Renal cortical epithelial cell (primary cell): ENCODE results near the gene ZNF735. TPM values are rescaled to one million over a fixed set of nuclear protein-coding genes. Genes with fewer than 3 reads are reported as not detected.
"Not testable (repeated sequence)": the region's sequence is repeated elsewhere in the genome, so short reads cannot be mapped to it uniquely, and the experiment has no call there.

Source experiments
- DNase-seq: peaks from one replicate; pipeline ENCODE4 v3.0.0-alpha.2; 2011; ENCODE audit warnings: low read depth
- total RNA-seq: library from RNA; depleted of rRNA; stranded (reverse); fragments of >200 nt; gene quantifications from 2 replicates; pipeline ENCODE4 v1.2.3, GENCODE V29; 2014

Gene ZNF735
- total RNA-seq = not detected in 2 replicates

GRCh38 chr7:64206903-64207302 lies at the start of gene ZNF735:
Gene ZNF735, plus strand, starts transcription at chr7:64207203. Its CDS starts 0 bp downstream, at chr7:64207203.
- no peak for DNase-seq

GRCh38 chr7:64170974-64171373 lies 36.0 kb upstream of the ZNF735 start:
- not testable (repeated sequence) for DNase-seq

GRCh38 chr7:64174328-64174727 lies 32.7 kb upstream of the ZNF735 start:
- DNase-seq = no peak

- DNase-seq = no peak
Observed at GRCh38 chr7:64174941-64175340, 32.1 kb upstream of the ZNF735 start.

- no peak for DNase-seq
Observed at GRCh38 chr7:64180989-64181388, 26.0 kb upstream of the ZNF735 start.

- DNase-seq = no peak
Observed at GRCh38 chr7:64181586-64181985, 25.4 kb upstream of the ZNF735 start.

- DNase-seq = no peak
Observed at GRCh38 chr7:64182036-64182790, 24.8 kb upstream of the ZNF735 start.

- DNase-seq = no peak
Observed at GRCh38 chr7:64183126-64183742, 23.8 kb upstream of the ZNF735 start.

GRCh38 chr7:64183827-64184372 lies 23.1 kb upstream of the ZNF735 start:
- no peak for DNase-seq

GRCh38 chr7:64184376-64184775 lies 22.6 kb upstream of the ZNF735 start:
- no peak for DNase-seq

GRCh38 chr7:64187408-64187807 lies 19.6 kb upstream of the ZNF735 start:
- DNase-seq = no peak

- DNase-seq = no peak
Observed at GRCh38 chr7:64192148-64192704, 14.8 kb upstream of the ZNF735 start.

- DNase-seq = no peak
Observed at GRCh38 chr7:64192775-64193174, 14.2 kb upstream of the ZNF735 start.

- DNase-seq = not testable (repeated sequence)
Observed at GRCh38 chr7:64219710-64220298, 12.8 kb downstream of the ZNF735 start.

GRCh38 chr7:64223366-64223765 lies 16.4 kb downstream of the ZNF735 start:
- no peak for DNase-seq

- DNase-seq = not testable (repeated sequence)
Observed at GRCh38 chr7:64228174-64228573, 21.2 kb downstream of the ZNF735 start, which contains the start of gene ZNF679. Gene ZNF679, plus strand, starts transcription at chr7:64228474. Its CDS starts 20,644 bp downstream, at chr7:64249118.

GRCh38 chr7:64266341-64266919 lies 59.4 kb downstream of the ZNF735 start:
- no peak for DNase-seq

Other genes starting within 250 kb of the ZNF735 start
- not detected in 2 replicates for gene ZNF722, start 208.4 kb upstream of the ZNF735 start, total RNA-seq
- gene ZNF727, start 161.8 kb upstream of the ZNF735 start, total RNA-seq = 0.10 TPM in 1 of 2 replicates, not detected in the other
- not detected in 2 replicates for gene ZNF679, start 21.3 kb downstream of the ZNF735 start, total RNA-seq
- 16.5 and 33.0 TPM in 2 replicates for gene ZNF736, start 106.8 kb downstream of the ZNF735 start, total RNA-seq